Stomach (tissue), 9 donors: ENCODE measurements around the gene RNF207. TPM values are rescaled to one million over a fixed set of nuclear protein-coding genes. Genes with fewer than 3 reads are reported as not detected.

Experiments used
- DNase-seq, 2 donors: peaks; one replicate each; pipeline versions ENCODE4 v3.0.0 to v3.0.0-alpha.2; 2013 to 2019
- H3K27ac ChIP-seq, 5 donors: fragments of 200-600 bp in 4 of 5; sonication (generic) in 4 of 5; one replicate each; pipeline ENCODE4 v1.5.1; 2013 to 2019; ENCODE audit warnings: mild to moderate bottlenecking in 1 of 5, moderate library complexity in 1 of 5
- H3K27me3 ChIP-seq, 3 donors: fragments of 200-600 bp; sonication (generic); one replicate each; pipeline ENCODE4 v1.5.1; 2017 to 2019; ENCODE audit warnings: mixed run types in 1 of 3
- H3K36me3 ChIP-seq, 4 donors: fragments of 200-600 bp; sonication (generic); 1 replicate in 3 of 4; 2 replicates in 1 of 4; pipeline ENCODE4 v1.5.1; 2016 to 2019
- H3K4me1 ChIP-seq, 4 donors: fragments of 200-600 bp; sonication (generic); one replicate each; pipeline ENCODE4 v1.5.1; 2016 to 2019
- H3K4me3 ChIP-seq, 4 donors: fragments of 200-600 bp; sonication (generic) in 3 of 4; one replicate each; pipeline ENCODE4 v1.5.1; 2016 to 2019; ENCODE audit warnings: mild to moderate bottlenecking in 1 of 4
- H3K9me3 ChIP-seq, 4 donors: fragments of 200-600 bp; sonication (generic); one replicate each; pipeline ENCODE4 v1.5.1; 2016 to 2019
- EP300 ChIP-seq: sonication (generic); formaldehyde crosslinking; IDR thresholded peaks from one replicate; pipeline ENCODE4 v1.6.1; 2017; ENCODE audit warnings: antibody characterized with exemption
- POLR2A ChIP-seq, 4 donors: fragments of 450-650 bp; IDR thresholded peaks; one replicate each; pipeline ENCODE4 v1.6.1; 2016; ENCODE audit warnings: antibody characterized with exemption in 4 of 4, control low read depth in 2 of 4, mild to moderate bottlenecking in 1 of 4, moderate library complexity in 1 of 4
- POLR2AphosphoS5 ChIP-seq, 3 donors: sonication (generic); formaldehyde crosslinking; IDR thresholded peaks; one replicate each; pipeline ENCODE4 v1.6.1; 2016; ENCODE audit warnings: antibody characterized with exemption in 3 of 3
- WGBS, 5 donors: extraction: QIAGEN DNeasy Blood & Tissue Kit in 3 of 5; methylation state at CpG; one replicate each; pipeline versions ENCODE4 v1.1.5 to v1.1.7; 2013 to 2018; 5-methylcytosine and 5-hydroxymethylcytosine counted together
- intact Hi-C: fragments of 100-400 bp; cut with DNase I; formaldehyde crosslinking; loops from one replicate; pipeline ENCODE4 v1.15.1; 2023; ENCODE audit warnings: low total_unique reads
- polyA plus RNA-seq, 3 donors: library from polyadenylated mRNA; stranded (reverse); fragments of 200-250 nt; gene quantifications; one replicate each; pipeline ENCODE4 v1.2.3, GENCODE V29; 2013
- total RNA-seq, 5 donors: library from RNA; depleted of rRNA; stranded (reverse); fragments of >200 nt; gene quantifications; one replicate each; pipeline versions ENCODE4 v1.1.0 to v1.2.3, GENCODE V29; 2014 to 2016
- TF ChIP-seq, protein P1 (sequence below), 7 experiments: fragments of 450-650 bp in 4 of 7; fragments of 200-600 bp in 3 of 7; sonication (generic) in 3 of 7; IDR thresholded peaks; one replicate each; pipeline ENCODE4 v1.5.1; 2016 to 2019; ENCODE audit warnings: antibody characterized with exemption in 7 of 7, control low read depth in 2 of 7, mild to moderate bottlenecking in 1 of 7
- donor health status: healthy with polysubstance abuse.
- donor health status: Bipolar disorder and iron deficiency.
- donor health status: healthy.

RNF207 gene
- total and polyA plus RNA-seq, 8 donors: 1.5 to 112 (median 21.8) TPM

DNA sequence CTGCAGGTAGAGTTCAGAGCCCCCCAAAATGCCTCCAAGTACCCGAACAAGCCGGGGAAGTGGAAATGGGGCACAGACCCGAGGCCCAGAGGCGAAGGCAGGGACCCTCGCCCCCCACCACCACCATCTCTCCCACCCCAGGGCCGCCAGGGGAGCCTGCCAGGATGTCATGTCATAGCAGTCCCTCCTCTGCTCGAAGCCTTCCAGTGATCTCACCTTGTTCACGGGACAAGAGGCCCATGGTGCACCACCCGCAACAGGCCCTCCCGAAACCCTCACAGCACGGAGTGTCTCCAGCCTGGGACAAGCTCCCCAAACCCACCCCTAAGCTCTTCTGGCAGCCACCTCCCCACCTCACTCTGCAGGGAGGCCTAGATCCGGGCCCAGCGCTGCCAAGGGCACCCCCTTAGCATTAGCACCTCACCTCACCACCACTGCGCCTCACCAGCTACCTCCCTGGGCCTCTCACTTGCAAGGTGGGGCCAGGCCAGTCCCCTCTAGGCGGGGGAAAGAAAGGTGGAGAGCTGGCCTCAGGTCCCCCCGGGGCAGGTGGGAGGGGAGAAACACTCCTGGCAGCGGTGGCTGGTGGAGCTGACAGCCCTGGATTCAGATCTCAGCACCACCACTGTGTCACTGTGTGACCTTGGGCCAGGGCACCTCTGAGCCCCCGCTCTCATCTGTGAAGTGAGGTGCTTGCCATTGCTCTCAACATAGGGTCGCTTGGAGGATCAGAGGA is 39.1 kb upstream of the RNF207 start:
- intact Hi-C loops: no loop called here
- Histone ChIP-seq H3K36me3 (no peaks in the 10 kb centered on the region), H3K27ac (no peak overlapping the region), H3K27me3 (peaks cover 0 to 92% (median 37%) of the 10 kb centered on the region in 3 donors), H3K4me3 (no peak overlapping the region), H3K9me3 (no peaks in the 10 kb centered on the region), H3K4me1 (no peaks in the 10 kb centered on the region)
- DNase-seq: no peak
- TF ChIP-seq EP300: no peak
- no peak for TF ChIP-seq POLR2A (IDR thresholded peaks at IDR 0.05)
- no peak for TF ChIP-seq POLR2AphosphoS5 (IDR thresholded peaks at IDR 0.05)
- TF ChIP-seq, protein P1, sequence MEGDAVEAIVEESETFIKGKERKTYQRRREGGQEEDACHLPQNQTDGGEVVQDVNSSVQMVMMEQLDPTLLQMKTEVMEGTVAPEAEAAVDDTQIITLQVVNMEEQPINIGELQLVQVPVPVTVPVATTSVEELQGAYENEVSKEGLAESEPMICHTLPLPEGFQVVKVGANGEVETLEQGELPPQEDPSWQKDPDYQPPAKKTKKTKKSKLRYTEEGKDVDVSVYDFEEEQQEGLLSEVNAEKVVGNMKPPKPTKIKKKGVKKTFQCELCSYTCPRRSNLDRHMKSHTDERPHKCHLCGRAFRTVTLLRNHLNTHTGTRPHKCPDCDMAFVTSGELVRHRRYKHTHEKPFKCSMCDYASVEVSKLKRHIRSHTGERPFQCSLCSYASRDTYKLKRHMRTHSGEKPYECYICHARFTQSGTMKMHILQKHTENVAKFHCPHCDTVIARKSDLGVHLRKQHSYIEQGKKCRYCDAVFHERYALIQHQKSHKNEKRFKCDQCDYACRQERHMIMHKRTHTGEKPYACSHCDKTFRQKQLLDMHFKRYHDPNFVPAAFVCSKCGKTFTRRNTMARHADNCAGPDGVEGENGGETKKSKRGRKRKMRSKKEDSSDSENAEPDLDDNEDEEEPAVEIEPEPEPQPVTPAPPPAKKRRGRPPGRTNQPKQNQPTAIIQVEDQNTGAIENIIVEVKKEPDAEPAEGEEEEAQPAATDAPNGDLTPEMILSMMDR (IDR thresholded peaks at IDR 0.05): no peak
- 64 to 75% (median 67%) methylated on average over 13 to 19 of the region's 19 CpGs for WGBS, 5 donors

DNA sequence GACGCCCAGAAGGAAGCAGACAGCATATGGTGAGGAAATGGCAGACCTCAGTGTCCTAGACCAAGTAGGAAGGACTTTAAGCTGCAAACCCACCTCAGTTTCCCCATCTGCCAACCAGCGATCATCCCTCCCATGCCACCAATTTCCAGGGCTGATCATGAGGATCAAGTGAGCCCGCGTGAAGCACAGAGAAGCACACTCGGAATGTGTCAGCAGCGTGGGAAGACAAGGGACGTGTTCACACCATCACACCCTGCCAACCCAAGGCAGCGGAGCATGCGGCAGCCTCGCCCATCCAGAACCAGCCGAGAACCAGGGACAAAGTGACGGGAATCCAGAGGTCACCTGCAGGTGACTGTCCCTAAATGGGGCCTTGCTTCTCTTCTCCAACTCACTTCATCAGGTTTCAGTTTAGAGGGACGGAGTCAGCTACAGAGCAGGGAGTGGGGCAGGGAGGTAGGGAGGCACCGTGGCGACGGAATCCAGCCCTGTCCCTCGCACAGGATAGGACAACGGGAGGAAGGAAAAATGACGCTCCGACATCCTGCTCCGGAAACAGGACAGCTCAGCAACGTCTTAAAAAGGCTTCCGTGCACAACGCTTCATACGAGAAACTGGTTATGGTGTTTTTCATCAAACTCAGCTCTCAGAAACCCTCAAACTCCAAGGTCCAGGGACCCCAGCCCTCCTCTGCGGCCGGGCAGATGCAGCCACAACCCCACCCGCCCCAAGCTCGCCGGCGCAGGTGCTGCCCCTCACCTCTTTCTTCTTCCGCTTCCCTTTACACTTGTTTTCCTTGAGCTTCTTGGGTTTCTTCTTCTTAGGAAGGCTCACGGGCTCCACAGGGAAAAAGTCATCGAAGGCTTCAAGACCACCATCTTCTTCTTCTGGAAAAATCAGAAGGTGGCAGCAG is 38.3 kb upstream of the RNF207 start:
- Histone ChIP-seq H3K27me3 (peaks cover 0 to 92% (median 37%) of the 10 kb centered on the region in 3 donors), H3K4me3 (no peak overlapping the region), H3K4me1 (no peaks in the 10 kb centered on the region), H3K27ac (no peak overlapping the region), H3K9me3 (no peaks in the 10 kb centered on the region), H3K36me3 (no peaks in the 10 kb centered on the region)
- TF ChIP-seq, protein P1 (IDR thresholded peaks at IDR 0.05): no peak
- TF ChIP-seq EP300 (no peak), POLR2AphosphoS5 (IDR thresholded peaks at IDR 0.05) (no peak), POLR2A (IDR thresholded peaks at IDR 0.05) (no peak)
- WGBS, 5 donors: 74 to 80% (median 75%) methylated on average over 32 to 34 of the region's 34 CpGs
- intact Hi-C loops: no loop called here
- no peak for DNase-seq

DNA sequence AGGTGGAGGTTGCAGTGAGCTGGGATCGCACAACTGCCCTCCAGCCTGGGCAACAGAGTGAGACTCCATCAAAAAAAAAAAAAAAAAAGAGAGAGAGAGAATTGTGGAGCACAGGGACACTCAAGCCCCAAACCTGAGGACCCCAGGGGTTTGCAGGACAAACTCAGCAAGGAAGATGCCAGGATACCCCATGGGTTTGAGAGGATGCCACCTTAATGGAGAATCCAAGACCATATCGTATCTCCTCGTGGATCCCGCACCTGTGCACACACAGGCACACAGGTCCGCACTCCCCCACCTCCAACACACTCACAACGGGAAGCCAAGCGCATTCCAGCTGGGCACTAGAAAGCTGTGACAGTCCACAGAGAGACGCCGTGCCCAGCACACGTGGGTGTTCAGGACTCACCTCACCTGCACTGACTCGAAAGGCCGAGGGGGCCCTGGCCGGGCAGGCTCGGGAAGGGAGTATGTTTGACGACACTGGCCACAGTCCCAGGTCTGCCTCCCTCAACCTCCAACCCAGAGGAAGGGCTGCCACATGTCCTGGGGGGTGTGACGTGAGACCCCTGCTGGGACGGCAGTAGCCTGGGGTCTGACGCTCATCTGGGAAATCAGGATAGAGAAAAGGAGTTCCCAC is 36.9 kb upstream of the RNF207 start:
- Histone ChIP-seq H3K27me3 (peaks cover 0 to 89% (median 32%) of the 10 kb centered on the region in 3 donors), H3K4me1 (no peaks in the 10 kb centered on the region), H3K27ac (no peak overlapping the region), H3K36me3 (no peaks in the 10 kb centered on the region), H3K4me3 (no peak overlapping the region), H3K9me3 (no peaks in the 10 kb centered on the region)
- intact Hi-C loops: no loop called here
- DNase-seq: no peak
- WGBS, 5 donors: 66 to 72% (median 69%) methylated on average over 18 of the region's 18 CpGs
- TF ChIP-seq EP300 (no peak), POLR2A (IDR thresholded peaks at IDR 0.05) (no peak), POLR2AphosphoS5 (IDR thresholded peaks at IDR 0.05) (no peak)
- TF ChIP-seq, protein P1 (IDR thresholded peaks at IDR 0.05): no peak

DNA sequence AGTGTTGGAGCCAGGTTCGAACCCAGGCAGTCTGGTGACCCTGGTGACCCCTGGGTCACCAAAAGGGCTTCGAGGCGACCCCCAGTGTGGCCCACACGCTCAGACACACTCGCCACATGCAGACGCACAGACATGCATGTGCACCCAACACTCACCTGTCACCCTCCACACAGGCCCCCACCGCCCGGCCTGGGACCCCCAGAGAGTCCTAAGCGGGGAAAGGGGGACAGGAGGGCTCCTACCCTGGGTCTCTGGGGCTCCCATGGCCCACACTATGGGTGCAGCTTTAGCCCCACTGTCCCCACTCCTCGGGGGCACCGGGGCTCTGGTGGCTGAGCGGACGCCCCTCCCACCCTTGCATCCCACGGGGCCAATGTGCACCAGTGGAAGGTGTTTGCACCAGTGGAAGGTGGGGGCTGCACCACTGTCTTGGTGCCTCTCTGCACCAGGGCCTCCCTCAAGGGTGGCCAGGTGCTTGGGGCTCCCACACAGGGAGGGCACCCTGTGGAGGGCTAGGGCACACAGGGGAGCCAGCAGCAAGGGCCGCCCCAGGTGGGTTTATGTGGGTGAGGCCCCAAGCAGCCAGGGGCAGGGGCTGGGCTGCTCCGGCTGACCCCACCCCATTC is 35.7 kb upstream of the RNF207 start:
- WGBS, 5 donors: 70 to 82% (median 73%) methylated on average over 5 to 16 of the region's 16 CpGs
- DNase-seq: no peak
- H3K27me3 ChIP-seq: peaks cover 0 to 85% (median 26%) of the 10 kb centered on the region in 3 donors
- no peak overlapping the region for H3K27ac ChIP-seq
- TF ChIP-seq, protein P1 (IDR thresholded peaks at IDR 0.05): no peak
- TF ChIP-seq EP300 (no peak), POLR2A (IDR thresholded peaks at IDR 0.05) (no peak), POLR2AphosphoS5 (IDR thresholded peaks at IDR 0.05) (no peak)
- H3K4me1 ChIP-seq: no peaks in the 10 kb centered on the region
- no peaks in the 10 kb centered on the region for H3K9me3 ChIP-seq
- H3K36me3 ChIP-seq: no peaks in the 10 kb centered on the region
- intact Hi-C loops: no loop called here
- no peak overlapping the region for H3K4me3 ChIP-seq
